ENCODE measurements around the gene C1QL1.

Gene C1QL1

GRCh38 chr17:44968225-44969143, at the start of gene C1QL1:
Gene C1QL1, minus strand, starts transcription at chr17:44968303. Its CDS starts 255 bp downstream, at chr17:44968048.
- peak; percentile 86 for DNase-seq

- peak; percentile 32 for DNase-seq
These were observed 48.7 kb upstream of the C1QL1 start for GRCh38 chr17:45016823-45017222.

- no peak for DNase-seq
These were observed 48.1 kb upstream of the C1QL1 start for GRCh38 chr17:45016237-45016636.

- no peak for DNase-seq
These were observed 45.2 kb upstream of the C1QL1 start for GRCh38 chr17:45013021-45013997.

GRCh38 chr17:45011767-45012166, 43.7 kb upstream of the C1QL1 start:
- DNase-seq = no peak

- no peak for DNase-seq
These were observed 41.8 kb upstream of the C1QL1 start for GRCh38 chr17:45009676-45010467.

GRCh38 chr17:45008216-45008615, 40.1 kb upstream of the C1QL1 start:
- no peak for DNase-seq

GRCh38 chr17:45006927-45007461, 38.9 kb upstream of the C1QL1 start:
- DNase-seq = no peak

GRCh38 chr17:45005700-45006099, 37.6 kb upstream of the C1QL1 start:
- no peak for DNase-seq

GRCh38 chr17:45004388-45004787, 36.3 kb upstream of the C1QL1 start:
- no peak for DNase-seq

- DNase-seq = no peak
These were observed 35.8 kb upstream of the C1QL1 start for GRCh38 chr17:45003877-45004276.

- DNase-seq = no peak
These were observed 33.2 kb upstream of the C1QL1 start for GRCh38 chr17:45001310-45001709.

GRCh38 chr17:44999433-44999832, 31.3 kb upstream of the C1QL1 start:
- no peak for DNase-seq

- DNase-seq = no peak
These were observed 30.5 kb upstream of the C1QL1 start for GRCh38 chr17:44998646-44999045.

GRCh38 chr17:44997733-44998520, 29.8 kb upstream of the C1QL1 start:
- no peak for DNase-seq

- DNase-seq = no peak
These were observed 28.2 kb upstream of the C1QL1 start for GRCh38 chr17:44996304-44996703.

GRCh38 chr17:44995436-44996001, 27.4 kb upstream of the C1QL1 start:
- no peak for DNase-seq

- no peak for DNase-seq
These were observed 24.3 kb upstream of the C1QL1 start for GRCh38 chr17:44992242-44992939.

GRCh38 chr17:44990994-44991393, 22.9 kb upstream of the C1QL1 start:
- DNase-seq = no peak

- no peak for DNase-seq
These were observed 21.5 kb upstream of the C1QL1 start for GRCh38 chr17:44989552-44990138.

Measured in HCEC 1CT (cell line).